WTC11 (cell line): ENCODE data around the gene DMKN. TPM values are rescaled to one million over a fixed set of nuclear protein-coding genes. Genes with fewer than 3 reads are reported as not detected.

ENCODE experiments used
- ATAC-seq: fragments of 200-7000 bp; cut with Tn5 transposase; 2 replicates; pipeline ENCODE4 v1.10.0; 2021; ENCODE audit warnings: mild to moderate bottlenecking, moderate library complexity
- CTCF ChIA-PET: fragments of 300-600 bp; sonication (Branson Sonifier 250); formaldehyde crosslinking; loops from one replicate; lab custom pipeline; 2021; ENCODE audit warnings: antibody characterized with exemption; lab: Charles Lee
- POLR2A ChIA-PET: fragments of 350-600 bp; sonication (Branson Sonifier 250); formaldehyde crosslinking; loops from one replicate; lab custom pipeline; 2021; ENCODE audit warnings: antibody characterized with exemption; lab: Charles Lee
- DNase-seq: peaks from one replicate; pipeline ENCODE4 v3.0.0; 2021; ENCODE audit warnings: low spot score
- H3K27ac Mint-ChIP-seq: 2 replicates; pipeline ENCODE4 v1.8.0; 2021; ENCODE audit warnings: mixed read lengths
- H3K27me3 Mint-ChIP-seq: 2 replicates; pipeline ENCODE4 v1.8.0; 2021; ENCODE audit warnings: low read depth, mild to moderate bottlenecking, moderate library complexity, mixed read lengths
- H3K36me3 Mint-ChIP-seq: 2 replicates; pipeline ENCODE4 v1.8.0; 2021; ENCODE audit warnings: mixed read lengths
- H3K4me1 Mint-ChIP-seq: 2 replicates; pipeline ENCODE4 v1.8.0; 2022; ENCODE audit warnings: mixed read lengths
- H3K4me3 Mint-ChIP-seq: 2 replicates; pipeline ENCODE4 v1.8.0; 2021; ENCODE audit warnings: mild to moderate bottlenecking, moderate library complexity, mixed read lengths
- H3K9me3 Mint-ChIP-seq: 2 replicates; pipeline ENCODE4 v1.8.0; 2021; ENCODE audit warnings: mixed read lengths
- FOXK1 ChIP-seq: sonication (generic); formaldehyde crosslinking; IDR thresholded peaks from 2 replicates; pipeline ENCODE4 v1.8.0; 2022; ENCODE audit warnings: mild to moderate bottlenecking, moderate library complexity, missing genetic modification reagents
- IRF2 ChIP-seq: sonication (generic); formaldehyde crosslinking; IDR thresholded peaks from 2 replicates; pipeline ENCODE4 v1.8.0; 2022; ENCODE audit warnings: low read depth, missing genetic modification reagents, borderline replicate concordance
- MXD4 ChIP-seq: fragments of 250-450 bp; sonication (Bioruptor Pico); IDR thresholded peaks from 2 replicates; pipeline ENCODE4 v1.8.0; 2021; ENCODE audit warnings: mild to moderate bottlenecking, moderate library complexity, borderline replicate concordance
- NR3C1 ChIP-seq: sonication (generic); formaldehyde crosslinking; conservative IDR thresholded peaks from 2 replicates; pipeline ENCODE4 v1.8.1; 2023; ENCODE audit warnings: low read depth, mild to moderate bottlenecking, missing genetic modification reagents
- total RNA-seq: library from RNA; stranded (reverse); gene quantifications from 3 replicates; pipeline ENCODE4 v1.2.3, GENCODE V29; 2021
- TF ChIP-seq, protein P1 (sequence below): fragments of 250-450 bp; sonication (Bioruptor Pico); IDR thresholded peaks from 2 replicates; pipeline ENCODE4 v1.9.0; 2021; ENCODE audit warnings: mild to moderate bottlenecking
- TF ChIP-seq, protein P2 (sequence below): sonication (generic); formaldehyde crosslinking; conservative IDR thresholded peaks from 2 replicates; pipeline ENCODE4 v1.8.1; 2022; ENCODE audit warnings: mild to moderate bottlenecking, missing genetic modification reagents
- TF ChIP-seq, protein P3 (sequence below): sonication (generic); formaldehyde crosslinking; IDR thresholded peaks from 2 replicates; pipeline ENCODE4 v1.8.1; 2022; ENCODE audit warnings: mild to moderate bottlenecking, missing genetic modification reagents, moderate library complexity, borderline replicate concordance
- TF ChIP-seq, protein P4 (sequence below): sonication (generic); formaldehyde crosslinking; IDR thresholded peaks from 2 replicates; pipeline ENCODE4 v1.8.0; 2022; ENCODE audit warnings: missing genetic modification reagents
- TF ChIP-seq, protein P5 (sequence below): sonication (generic); formaldehyde crosslinking; IDR thresholded peaks from 2 replicates; pipeline ENCODE4 v1.8.1; 2023; ENCODE audit warnings: mild to moderate bottlenecking, missing genetic modification reagents, moderate library complexity
- TF ChIP-seq, protein P6 (sequence below): sonication (generic); formaldehyde crosslinking; IDR thresholded peaks from 2 replicates; pipeline ENCODE4 v1.8.1; 2022; ENCODE audit warnings: missing genetic modification reagents, borderline replicate concordance
- TF ChIP-seq, protein P7 (sequence below): sonication (generic); formaldehyde crosslinking; IDR thresholded peaks from 2 replicates; pipeline ENCODE4 v1.8.0; 2023; ENCODE audit warnings: missing genetic modification reagents
- TF ChIP-seq, protein P8 (sequence below): sonication (generic); formaldehyde crosslinking; IDR thresholded peaks from 2 replicates; pipeline ENCODE4 v1.8.0; 2022; ENCODE audit warnings: mild to moderate bottlenecking, missing genetic modification reagents
- TF ChIP-seq, protein P9 (sequence below): fragments of 250-450 bp; sonication (Bioruptor Pico); IDR thresholded peaks from 2 replicates; pipeline ENCODE4 v1.9.0; 2021; ENCODE audit warnings: mild to moderate bottlenecking
- TF ChIP-seq, protein P10 (sequence below): sonication (generic); formaldehyde crosslinking; IDR thresholded peaks from 2 replicates; pipeline ENCODE4 v1.8.0; 2022; ENCODE audit warnings: mild to moderate bottlenecking, missing genetic modification reagents
- TF ChIP-seq, protein P11 (sequence below): sonication (generic); formaldehyde crosslinking; IDR thresholded peaks from 2 replicates; pipeline ENCODE4 v1.8.1; 2023; ENCODE audit warnings: mild to moderate bottlenecking, missing genetic modification reagents, moderate library complexity

The DMKN gene
- total RNA-seq, 1 experiment from 2014 or later = 285 TPM

DNA sequence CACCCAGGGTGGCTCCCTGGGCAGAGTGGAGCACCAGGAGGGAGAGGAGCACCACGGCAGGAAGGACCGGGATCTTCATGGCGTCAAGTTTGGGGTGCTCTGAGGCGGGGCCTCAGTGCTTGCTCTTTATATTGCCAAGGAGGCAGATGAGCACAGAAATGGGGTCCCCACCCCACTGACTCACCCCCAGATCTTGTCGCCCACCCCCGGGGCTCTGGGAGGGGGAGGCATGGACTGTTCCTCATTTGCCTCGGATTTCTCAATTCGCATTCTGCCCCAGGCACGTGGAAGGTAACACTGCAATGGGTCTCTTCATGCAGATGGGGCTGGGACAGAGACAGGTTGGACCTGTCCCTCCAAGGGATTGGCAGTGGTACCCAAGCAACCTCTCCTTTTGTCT lies 23.1 kb downstream of the DMKN start, which contains the start of gene KRTDAP (continued):
- TF ChIP-seq, protein P1, sequence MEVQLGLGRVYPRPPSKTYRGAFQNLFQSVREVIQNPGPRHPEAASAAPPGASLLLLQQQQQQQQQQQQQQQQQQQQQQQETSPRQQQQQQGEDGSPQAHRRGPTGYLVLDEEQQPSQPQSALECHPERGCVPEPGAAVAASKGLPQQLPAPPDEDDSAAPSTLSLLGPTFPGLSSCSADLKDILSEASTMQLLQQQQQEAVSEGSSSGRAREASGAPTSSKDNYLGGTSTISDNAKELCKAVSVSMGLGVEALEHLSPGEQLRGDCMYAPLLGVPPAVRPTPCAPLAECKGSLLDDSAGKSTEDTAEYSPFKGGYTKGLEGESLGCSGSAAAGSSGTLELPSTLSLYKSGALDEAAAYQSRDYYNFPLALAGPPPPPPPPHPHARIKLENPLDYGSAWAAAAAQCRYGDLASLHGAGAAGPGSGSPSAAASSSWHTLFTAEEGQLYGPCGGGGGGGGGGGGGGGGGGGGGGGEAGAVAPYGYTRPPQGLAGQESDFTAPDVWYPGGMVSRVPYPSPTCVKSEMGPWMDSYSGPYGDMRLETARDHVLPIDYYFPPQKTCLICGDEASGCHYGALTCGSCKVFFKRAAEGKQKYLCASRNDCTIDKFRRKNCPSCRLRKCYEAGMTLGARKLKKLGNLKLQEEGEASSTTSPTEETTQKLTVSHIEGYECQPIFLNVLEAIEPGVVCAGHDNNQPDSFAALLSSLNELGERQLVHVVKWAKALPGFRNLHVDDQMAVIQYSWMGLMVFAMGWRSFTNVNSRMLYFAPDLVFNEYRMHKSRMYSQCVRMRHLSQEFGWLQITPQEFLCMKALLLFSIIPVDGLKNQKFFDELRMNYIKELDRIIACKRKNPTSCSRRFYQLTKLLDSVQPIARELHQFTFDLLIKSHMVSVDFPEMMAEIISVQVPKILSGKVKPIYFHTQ (CRISPR knock-in tag) = no peak
- TF ChIP-seq, protein P2, sequence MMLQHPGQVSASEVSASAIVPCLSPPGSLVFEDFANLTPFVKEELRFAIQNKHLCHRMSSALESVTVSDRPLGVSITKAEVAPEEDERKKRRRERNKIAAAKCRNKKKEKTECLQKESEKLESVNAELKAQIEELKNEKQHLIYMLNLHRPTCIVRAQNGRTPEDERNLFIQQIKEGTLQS (CRISPR knock-in tag) = no peak
- TF ChIP-seq NR3C1 (CRISPR knock-in tag) (no peak), FOXK1 (CRISPR knock-in tag) (no peak), MXD4 (CRISPR knock-in tag) (no peak)
- TF ChIP-seq, protein P3, sequence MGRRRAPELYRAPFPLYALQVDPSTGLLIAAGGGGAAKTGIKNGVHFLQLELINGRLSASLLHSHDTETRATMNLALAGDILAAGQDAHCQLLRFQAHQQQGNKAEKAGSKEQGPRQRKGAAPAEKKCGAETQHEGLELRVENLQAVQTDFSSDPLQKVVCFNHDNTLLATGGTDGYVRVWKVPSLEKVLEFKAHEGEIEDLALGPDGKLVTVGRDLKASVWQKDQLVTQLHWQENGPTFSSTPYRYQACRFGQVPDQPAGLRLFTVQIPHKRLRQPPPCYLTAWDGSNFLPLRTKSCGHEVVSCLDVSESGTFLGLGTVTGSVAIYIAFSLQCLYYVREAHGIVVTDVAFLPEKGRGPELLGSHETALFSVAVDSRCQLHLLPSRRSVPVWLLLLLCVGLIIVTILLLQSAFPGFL (CRISPR knock-in tag) = no peak
- TF ChIP-seq, protein P4, sequence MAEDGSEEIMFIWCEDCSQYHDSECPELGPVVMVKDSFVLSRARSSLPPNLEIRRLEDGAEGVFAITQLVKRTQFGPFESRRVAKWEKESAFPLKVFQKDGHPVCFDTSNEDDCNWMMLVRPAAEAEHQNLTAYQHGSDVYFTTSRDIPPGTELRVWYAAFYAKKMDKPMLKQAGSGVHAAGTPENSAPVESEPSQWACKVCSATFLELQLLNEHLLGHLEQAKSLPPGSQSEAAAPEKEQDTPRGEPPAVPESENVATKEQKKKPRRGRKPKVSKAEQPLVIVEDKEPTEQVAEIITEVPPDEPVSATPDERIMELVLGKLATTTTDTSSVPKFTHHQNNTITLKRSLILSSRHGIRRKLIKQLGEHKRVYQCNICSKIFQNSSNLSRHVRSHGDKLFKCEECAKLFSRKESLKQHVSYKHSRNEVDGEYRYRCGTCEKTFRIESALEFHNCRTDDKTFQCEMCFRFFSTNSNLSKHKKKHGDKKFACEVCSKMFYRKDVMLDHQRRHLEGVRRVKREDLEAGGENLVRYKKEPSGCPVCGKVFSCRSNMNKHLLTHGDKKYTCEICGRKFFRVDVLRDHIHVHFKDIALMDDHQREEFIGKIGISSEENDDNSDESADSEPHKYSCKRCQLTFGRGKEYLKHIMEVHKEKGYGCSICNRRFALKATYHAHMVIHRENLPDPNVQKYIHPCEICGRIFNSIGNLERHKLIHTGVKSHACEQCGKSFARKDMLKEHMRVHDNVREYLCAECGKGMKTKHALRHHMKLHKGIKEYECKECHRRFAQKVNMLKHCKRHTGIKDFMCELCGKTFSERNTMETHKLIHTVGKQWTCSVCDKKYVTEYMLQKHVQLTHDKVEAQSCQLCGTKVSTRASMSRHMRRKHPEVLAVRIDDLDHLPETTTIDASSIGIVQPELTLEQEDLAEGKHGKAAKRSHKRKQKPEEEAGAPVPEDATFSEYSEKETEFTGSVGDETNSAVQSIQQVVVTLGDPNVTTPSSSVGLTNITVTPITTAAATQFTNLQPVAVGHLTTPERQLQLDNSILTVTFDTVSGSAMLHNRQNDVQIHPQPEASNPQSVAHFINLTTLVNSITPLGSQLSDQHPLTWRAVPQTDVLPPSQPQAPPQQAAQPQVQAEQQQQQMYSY (CRISPR knock-in tag) = no peak
- TF ChIP-seq, protein P5, sequence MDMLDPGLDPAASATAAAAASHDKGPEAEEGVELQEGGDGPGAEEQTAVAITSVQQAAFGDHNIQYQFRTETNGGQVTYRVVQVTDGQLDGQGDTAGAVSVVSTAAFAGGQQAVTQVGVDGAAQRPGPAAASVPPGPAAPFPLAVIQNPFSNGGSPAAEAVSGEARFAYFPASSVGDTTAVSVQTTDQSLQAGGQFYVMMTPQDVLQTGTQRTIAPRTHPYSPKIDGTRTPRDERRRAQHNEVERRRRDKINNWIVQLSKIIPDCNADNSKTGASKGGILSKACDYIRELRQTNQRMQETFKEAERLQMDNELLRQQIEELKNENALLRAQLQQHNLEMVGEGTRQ = no peak
- TF ChIP-seq, all 79 proteins: peak for 0

DNA sequence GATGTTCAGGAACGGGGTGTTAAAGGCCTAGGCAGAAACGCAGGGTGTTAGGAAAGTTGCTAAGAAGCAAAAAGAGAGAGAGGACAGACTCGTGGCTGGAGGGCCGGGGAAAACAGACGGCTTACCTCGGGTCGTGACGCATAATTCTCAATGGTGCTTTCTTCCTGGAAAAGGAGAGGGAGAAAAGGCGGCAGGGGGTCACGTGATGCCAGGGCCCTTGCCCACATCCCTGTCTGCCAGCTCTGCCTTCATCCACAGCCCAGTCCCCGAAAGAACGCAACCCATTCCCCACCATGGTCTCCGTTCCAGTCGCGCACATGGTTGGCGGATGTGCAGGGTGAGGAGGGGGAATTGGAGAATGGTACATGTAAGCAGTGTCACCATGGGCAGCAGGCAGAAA lies 24.8 kb downstream of the DMKN start:
- Mint-ChIP-seq H3K27me3 (peaks cover 28% of the 10 kb centered on the region), H3K27ac (no peak overlapping the region), H3K4me1 (no peaks in the 10 kb centered on the region), H3K36me3 (no peaks in the 10 kb centered on the region), H3K4me3 (no peak overlapping the region), H3K9me3 (no peaks in the 10 kb centered on the region)
- ChIA-PET POLR2A (no interaction called here), CTCF (interaction anchor here (1.6 to 4.4 kb wide), 2 partner anchors 22 to 136 kb away, joined by 4 to 19 read pairs; no protein-coding TSS in a partner anchor)
- ATAC-seq (no peak), DNase-seq (no peak)
- TF ChIP-seq, protein P6, sequence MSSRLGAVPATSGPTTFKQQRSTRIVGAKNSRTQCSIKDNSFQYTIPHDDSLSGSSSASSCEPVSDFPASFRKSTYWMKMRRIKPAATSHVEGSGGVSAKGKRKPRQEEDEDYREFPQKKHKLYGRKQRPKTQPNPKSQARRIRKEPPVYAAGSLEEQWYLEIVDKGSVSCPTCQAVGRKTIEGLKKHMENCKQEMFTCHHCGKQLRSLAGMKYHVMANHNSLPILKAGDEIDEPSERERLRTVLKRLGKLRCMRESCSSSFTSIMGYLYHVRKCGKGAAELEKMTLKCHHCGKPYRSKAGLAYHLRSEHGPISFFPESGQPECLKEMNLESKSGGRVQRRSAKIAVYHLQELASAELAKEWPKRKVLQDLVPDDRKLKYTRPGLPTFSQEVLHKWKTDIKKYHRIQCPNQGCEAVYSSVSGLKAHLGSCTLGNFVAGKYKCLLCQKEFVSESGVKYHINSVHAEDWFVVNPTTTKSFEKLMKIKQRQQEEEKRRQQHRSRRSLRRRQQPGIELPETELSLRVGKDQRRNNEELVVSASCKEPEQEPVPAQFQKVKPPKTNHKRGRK = no peak
- TF ChIP-seq, protein P5 = peak; percentile 20; the same call in 1 of the 2 replicates

DNA sequence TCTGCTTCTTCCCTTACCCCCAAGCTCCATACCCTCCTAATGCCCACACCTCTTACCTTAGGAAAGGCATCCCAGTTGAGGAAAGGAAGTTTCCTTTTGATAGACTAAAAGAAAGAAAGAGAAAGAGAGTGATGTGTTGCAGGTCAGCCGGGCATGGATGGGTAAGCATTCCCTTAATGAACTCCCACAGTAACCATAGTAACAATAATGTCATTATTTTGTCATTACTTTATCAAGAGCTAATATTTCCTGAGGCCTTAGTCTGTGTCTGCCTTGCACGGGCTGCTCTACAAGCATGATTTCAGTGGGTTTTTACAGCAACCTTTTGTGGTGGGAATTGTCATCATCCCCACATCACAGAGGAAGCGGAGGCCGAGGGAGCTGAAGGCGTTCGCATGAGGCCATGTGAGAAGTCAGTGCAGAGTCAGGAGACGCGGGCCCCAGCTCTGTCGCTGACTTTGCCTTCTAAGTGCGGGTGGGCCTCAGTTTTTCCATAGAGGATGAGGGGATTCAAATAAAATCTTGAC lies 25.7 kb downstream of the DMKN start:
- CTCF ChIA-PET = interaction anchor here (0.6 to 4.4 kb wide), 3 partner anchors 23 to 135 kb away, joined by 5 to 19 read pairs (median 11); no protein-coding TSS in a partner anchor
- Mint-ChIP-seq H3K9me3 (no peaks in the 10 kb centered on the region), H3K36me3 (no peaks in the 10 kb centered on the region), H3K27me3 (peaks cover 30% of the 10 kb centered on the region), H3K4me3 (no peak overlapping the region), H3K4me1 (no peaks in the 10 kb centered on the region), H3K27ac (no peak overlapping the region)
- ATAC-seq (no peak), DNase-seq (no peak)
- POLR2A ChIA-PET = no interaction called here
- TF ChIP-seq, protein P7, sequence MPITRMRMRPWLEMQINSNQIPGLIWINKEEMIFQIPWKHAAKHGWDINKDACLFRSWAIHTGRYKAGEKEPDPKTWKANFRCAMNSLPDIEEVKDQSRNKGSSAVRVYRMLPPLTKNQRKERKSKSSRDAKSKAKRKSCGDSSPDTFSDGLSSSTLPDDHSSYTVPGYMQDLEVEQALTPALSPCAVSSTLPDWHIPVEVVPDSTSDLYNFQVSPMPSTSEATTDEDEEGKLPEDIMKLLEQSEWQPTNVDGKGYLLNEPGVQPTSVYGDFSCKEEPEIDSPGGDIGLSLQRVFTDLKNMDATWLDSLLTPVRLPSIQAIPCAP (CRISPR knock-in tag) = no peak
- TF ChIP-seq, protein P8, sequence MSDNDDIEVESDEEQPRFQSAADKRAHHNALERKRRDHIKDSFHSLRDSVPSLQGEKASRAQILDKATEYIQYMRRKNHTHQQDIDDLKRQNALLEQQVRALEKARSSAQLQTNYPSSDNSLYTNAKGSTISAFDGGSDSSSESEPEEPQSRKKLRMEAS = no peak
- TF ChIP-seq, protein P9, sequence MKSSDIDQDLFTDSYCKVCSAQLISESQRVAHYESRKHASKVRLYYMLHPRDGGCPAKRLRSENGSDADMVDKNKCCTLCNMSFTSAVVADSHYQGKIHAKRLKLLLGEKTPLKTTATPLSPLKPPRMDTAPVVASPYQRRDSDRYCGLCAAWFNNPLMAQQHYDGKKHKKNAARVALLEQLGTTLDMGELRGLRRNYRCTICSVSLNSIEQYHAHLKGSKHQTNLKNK (CRISPR knock-in tag) = no peak
- TF ChIP-seq, protein P10, sequence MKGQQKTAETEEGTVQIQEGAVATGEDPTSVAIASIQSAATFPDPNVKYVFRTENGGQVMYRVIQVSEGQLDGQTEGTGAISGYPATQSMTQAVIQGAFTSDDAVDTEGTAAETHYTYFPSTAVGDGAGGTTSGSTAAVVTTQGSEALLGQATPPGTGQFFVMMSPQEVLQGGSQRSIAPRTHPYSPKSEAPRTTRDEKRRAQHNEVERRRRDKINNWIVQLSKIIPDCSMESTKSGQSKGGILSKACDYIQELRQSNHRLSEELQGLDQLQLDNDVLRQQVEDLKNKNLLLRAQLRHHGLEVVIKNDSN (CRISPR knock-in tag) = no peak
- TF ChIP-seq IRF2 = no peak
- TF ChIP-seq, protein P11, sequence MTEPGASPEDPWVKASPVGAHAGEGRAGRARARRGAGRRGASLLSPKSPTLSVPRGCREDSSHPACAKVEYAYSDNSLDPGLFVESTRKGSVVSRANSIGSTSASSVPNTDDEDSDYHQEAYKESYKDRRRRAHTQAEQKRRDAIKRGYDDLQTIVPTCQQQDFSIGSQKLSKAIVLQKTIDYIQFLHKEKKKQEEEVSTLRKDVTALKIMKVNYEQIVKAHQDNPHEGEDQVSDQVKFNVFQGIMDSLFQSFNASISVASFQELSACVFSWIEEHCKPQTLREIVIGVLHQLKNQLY (CRISPR knock-in tag) = no peak
